ENCODE measurements around the gene TSHZ2.

GRCh38 chr20:53016071-53016470 lies 43.9 kb downstream of the TSHZ2 start:
- TF ChIP-seq POLR2AphosphoS5 (IDR thresholded peaks at IDR 0.05; ENCODE audit: low read depth, low read length) = no peak
- no peak for TF ChIP-seq REST (IDR thresholded peaks at IDR 0.05; ENCODE audit: insufficient read depth in 1 of 2, low read depth in 2 of 2, low read length in 2 of 2)
- TF ChIP-seq SIN3A (IDR thresholded peaks at IDR 0.05; ENCODE audit: borderline replicate concordance, insufficient read depth, low read length) = no peak

Measured in PFSK-1 (cell line).